Fibroblast of pulmonary artery (primary cell): Measurements from ENCODE around the gene PTPN2.
A peak's percentile ranks its signal among the peaks of the same experiment; 100 is the strongest.

Experiments
- DNase-seq: peaks from one replicate; pipeline ENCODE4 v3.0.0-alpha.2; 2010; ENCODE audit warnings: low read depth
- H3K4me3 ChIP-seq: replicated peaks from 2 replicates; pipeline ENCODE4 v1.5.1; 2011; ENCODE audit warnings: low read depth, mild to moderate bottlenecking, control low read depth, low read length, moderate library complexity
- TF ChIP-seq, protein P1 (sequence below): IDR thresholded peaks from 2 replicates; pipeline ENCODE4 v1.5.1; 2011; ENCODE audit warnings: mild to moderate bottlenecking, control low read depth, low read length, inconsistent platforms; ENCODE audit errors: missing control alignments

The PTPN2 gene

DNA sequence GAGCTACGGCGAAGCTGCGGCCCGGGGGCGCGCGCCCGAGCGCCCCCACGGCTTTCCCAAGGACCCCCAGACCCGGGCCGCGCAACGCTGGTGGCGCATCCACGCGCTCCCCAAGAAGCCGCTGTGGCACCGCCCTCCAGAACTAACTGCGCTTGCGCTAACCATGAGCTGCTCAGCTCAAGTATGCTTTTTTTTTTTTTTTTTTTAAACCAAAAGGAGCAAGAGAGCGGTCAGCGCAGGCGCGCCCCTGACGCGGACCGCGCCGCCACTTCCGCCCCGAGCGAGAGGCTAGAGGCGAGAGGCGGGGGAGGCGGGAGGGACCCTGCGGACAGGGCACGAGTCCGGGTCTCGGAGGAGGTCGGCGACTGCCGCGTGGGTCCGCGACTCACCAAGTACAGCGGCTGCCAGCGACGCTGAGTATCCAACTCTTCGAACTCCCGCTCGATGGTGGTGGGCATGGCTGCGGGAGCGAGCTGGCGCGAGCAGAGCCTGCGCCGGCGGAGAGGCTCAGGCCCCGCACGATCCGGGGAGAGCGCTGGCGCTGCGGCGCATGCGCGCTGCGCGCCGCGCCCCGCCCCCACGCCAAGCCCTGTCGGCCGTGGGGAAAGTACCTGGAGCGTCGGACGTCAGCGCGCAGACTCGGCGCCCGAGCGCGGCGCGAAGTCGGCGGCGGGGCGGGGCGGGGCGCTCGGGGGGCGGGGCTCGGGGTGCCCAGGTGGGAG, at the start of gene PTPN2:
TSS of gene PTPN2 (minus strand) at position 554 of the 722 bp plus-strand sequence. CDS start at position 458, 96 bp downstream.
- TF ChIP-seq, protein P1, sequence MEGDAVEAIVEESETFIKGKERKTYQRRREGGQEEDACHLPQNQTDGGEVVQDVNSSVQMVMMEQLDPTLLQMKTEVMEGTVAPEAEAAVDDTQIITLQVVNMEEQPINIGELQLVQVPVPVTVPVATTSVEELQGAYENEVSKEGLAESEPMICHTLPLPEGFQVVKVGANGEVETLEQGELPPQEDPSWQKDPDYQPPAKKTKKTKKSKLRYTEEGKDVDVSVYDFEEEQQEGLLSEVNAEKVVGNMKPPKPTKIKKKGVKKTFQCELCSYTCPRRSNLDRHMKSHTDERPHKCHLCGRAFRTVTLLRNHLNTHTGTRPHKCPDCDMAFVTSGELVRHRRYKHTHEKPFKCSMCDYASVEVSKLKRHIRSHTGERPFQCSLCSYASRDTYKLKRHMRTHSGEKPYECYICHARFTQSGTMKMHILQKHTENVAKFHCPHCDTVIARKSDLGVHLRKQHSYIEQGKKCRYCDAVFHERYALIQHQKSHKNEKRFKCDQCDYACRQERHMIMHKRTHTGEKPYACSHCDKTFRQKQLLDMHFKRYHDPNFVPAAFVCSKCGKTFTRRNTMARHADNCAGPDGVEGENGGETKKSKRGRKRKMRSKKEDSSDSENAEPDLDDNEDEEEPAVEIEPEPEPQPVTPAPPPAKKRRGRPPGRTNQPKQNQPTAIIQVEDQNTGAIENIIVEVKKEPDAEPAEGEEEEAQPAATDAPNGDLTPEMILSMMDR = no peak
- DNase-seq = peak; percentile 96
- H3K4me3 ChIP-seq = peak within 1 kb of the TSS; percentile 76

DNA sequence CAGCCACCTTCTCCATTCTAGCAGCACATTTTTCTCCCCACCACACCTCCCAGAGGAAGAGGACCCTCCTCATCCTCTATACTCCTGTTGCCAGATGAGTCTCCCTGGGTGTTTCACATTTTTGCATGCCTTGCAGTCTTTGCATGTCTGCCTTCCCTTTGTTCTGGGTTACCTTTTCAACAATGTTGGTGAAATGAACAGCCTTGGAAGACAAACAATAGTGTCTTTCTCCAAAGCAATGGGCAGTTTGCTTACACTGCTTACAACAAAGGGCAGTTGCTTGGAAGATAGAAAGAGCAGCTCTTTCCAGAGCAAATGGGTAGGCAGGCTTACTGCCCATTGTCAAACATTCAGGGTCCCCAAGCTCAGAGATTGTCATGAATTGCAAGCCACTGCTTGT, 49.3 kb upstream of the PTPN2 start:
- H3K4me3 ChIP-seq = no peak overlapping the region
- TF ChIP-seq, protein P1 = no peak
- DNase-seq = no peak

GRCh38 chr18:12930908-12931307, 46.9 kb upstream of the PTPN2 start:
- no peak for DNase-seq
- TF ChIP-seq, protein P1 = no peak

GRCh38 chr18:12930376-12930775, 46.3 kb upstream of the PTPN2 start:
- TF ChIP-seq, protein P1 = no peak
- DNase-seq = no peak
- no peak overlapping the region for H3K4me3 ChIP-seq

More at GRCh38 chr18:12930908-12931307, 46.9 kb upstream of the PTPN2 start:
- H3K4me3 ChIP-seq = no peak overlapping the region

DNA sequence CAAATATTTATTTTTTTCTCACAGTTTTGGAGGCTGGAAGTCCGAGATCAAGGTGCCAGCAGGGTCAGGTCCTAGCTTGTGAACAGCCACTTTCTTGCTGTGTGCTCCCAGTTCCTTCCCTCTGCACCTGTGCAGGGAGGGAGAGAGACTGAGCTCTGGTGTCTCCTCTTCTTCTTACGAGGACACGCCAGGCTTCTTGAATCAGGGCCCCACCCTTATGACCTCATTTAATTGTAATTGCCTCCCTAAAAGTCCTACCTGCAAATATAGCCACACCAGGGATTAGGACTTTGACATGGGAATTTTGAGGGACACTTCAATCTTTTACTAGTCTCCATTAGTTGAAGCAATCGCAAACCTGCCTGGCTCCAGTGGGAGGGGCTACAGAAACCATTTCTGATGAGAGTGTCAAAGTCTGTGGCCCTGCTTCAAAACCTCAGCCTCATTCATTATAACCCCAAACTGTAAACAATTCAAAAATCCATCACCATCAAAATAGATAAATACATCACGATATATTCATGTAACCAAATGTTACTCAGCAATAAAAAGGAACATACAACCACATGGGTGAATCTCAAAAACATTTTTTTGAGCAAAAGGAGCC, 45.5 kb upstream of the PTPN2 start:
- no peak overlapping the region for H3K4me3 ChIP-seq
- TF ChIP-seq, protein P1 = no peak

GRCh38 chr18:12928641-12929040, 44.6 kb upstream of the PTPN2 start:
- no peak for DNase-seq
- TF ChIP-seq, protein P1 = no peak
- no peak overlapping the region for H3K4me3 ChIP-seq

More for the DNA sequence above, 45.5 kb upstream of the PTPN2 start:
- no peak for DNase-seq

- no peak overlapping the region for H3K4me3 ChIP-seq
- TF ChIP-seq, protein P1 = no peak
- DNase-seq = no peak
Observed at GRCh38 chr18:12928206-12928605, 44.2 kb upstream of the PTPN2 start.
